PFSK-1 (cell line): ENCODE measurements around the gene CYS1.

Experiments
- POLR2AphosphoS5 ChIP-seq: IDR thresholded peaks from 2 replicates; pipeline ENCODE4 v1.6.1; 2012; ENCODE audit warnings: low read depth, mild to moderate bottlenecking, control low read depth, low read length, moderate library complexity
- TAF1 ChIP-seq: IDR thresholded peaks from 2 replicates; pipeline ENCODE4 v1.6.1; 2012; ENCODE audit warnings: low read length, control low read depth, borderline replicate concordance; ENCODE audit not compliant: insufficient read depth
- TF ChIP-seq, protein P1 (sequence below), 2 experiments: IDR thresholded peaks; 2 replicates each; pipeline versions ENCODE4 v1.6.1 to v1.8.0; 2011 to 2012; ENCODE audit warnings: low read depth in 2 of 2, low read length in 2 of 2, control low read depth in 1 of 2, inconsistent platforms in 1 of 2, mild to moderate bottlenecking in 1 of 2, moderate library complexity in 1 of 2; ENCODE audit not compliant: insufficient read depth in 1 of 2

DNA sequence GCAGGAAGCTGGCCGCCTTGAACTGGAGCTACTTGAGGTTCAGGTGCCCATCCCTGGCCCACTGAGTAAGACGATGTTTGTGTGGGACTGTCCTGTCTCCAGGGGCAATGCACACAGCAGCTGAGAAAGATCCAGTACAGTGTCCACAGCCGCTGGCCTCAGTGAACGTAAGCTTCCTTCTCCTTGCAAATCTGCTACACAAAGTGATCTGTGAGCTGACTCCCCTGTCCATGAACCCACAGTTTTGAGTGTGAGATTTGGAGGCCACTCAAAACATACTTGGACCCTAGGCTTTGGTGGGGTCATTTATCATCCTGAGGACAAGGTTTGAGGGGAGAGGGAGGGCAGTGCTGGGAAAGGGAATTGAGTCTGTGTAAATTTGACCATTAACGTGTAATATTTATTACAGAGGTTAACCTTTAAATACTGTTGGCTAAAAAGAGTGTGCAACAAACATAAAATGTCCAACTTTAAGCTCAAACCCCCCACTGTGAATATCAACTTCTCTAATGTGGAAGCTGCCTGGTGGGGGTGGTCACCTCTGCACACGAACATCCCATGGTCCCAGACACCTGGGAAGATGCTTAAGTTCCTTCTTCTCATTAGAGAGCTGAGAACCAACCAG lies 4.9 kb upstream of the CYS1 start:
- TF ChIP-seq, protein P1, sequence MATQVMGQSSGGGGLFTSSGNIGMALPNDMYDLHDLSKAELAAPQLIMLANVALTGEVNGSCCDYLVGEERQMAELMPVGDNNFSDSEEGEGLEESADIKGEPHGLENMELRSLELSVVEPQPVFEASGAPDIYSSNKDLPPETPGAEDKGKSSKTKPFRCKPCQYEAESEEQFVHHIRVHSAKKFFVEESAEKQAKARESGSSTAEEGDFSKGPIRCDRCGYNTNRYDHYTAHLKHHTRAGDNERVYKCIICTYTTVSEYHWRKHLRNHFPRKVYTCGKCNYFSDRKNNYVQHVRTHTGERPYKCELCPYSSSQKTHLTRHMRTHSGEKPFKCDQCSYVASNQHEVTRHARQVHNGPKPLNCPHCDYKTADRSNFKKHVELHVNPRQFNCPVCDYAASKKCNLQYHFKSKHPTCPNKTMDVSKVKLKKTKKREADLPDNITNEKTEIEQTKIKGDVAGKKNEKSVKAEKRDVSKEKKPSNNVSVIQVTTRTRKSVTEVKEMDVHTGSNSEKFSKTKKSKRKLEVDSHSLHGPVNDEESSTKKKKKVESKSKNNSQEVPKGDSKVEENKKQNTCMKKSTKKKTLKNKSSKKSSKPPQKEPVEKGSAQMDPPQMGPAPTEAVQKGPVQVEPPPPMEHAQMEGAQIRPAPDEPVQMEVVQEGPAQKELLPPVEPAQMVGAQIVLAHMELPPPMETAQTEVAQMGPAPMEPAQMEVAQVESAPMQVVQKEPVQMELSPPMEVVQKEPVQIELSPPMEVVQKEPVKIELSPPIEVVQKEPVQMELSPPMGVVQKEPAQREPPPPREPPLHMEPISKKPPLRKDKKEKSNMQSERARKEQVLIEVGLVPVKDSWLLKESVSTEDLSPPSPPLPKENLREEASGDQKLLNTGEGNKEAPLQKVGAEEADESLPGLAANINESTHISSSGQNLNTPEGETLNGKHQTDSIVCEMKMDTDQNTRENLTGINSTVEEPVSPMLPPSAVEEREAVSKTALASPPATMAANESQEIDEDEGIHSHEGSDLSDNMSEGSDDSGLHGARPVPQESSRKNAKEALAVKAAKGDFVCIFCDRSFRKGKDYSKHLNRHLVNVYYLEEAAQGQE (IDR thresholded peaks at IDR 0.05; ENCODE audit: insufficient read depth in 1 of 2, low read depth in 2 of 2, low read length in 2 of 2): no peak
- TF ChIP-seq POLR2AphosphoS5 (no peak), TAF1 (no peak)
